Heart right ventricle (tissue), 16 donors: ENCODE data around the gene PCBD1. TPM values are rescaled to one million over a fixed set of nuclear protein-coding genes. Genes with fewer than 3 reads are reported as not detected.

Experiments
- ATAC-seq, 8 donors: fragments of 200-7000 bp; cut with Tn5 transposase; one replicate each; pipeline ENCODE4 v1.9.1; 2020; ENCODE audit warnings: mild to moderate bottlenecking in 8 of 8, moderate library complexity in 8 of 8, moderate number of reproducible peaks in 1 of 8
- DNase-seq, 2 donors: peaks; one replicate each; pipeline ENCODE4 v3.0.0-alpha.2; 2020
- H3K27ac ChIP-seq, 10 donors: fragments of 200-600 bp; sonication (generic) in 2 of 10; one replicate each; pipeline versions ENCODE4 v1.5.0 to v1.8.0; 2020 to 2022; ENCODE audit warnings: mild to moderate bottlenecking in 3 of 10
- H3K27me3 ChIP-seq, 7 donors: fragments of 200-600 bp; one replicate each; pipeline ENCODE4 v1.8.0; 2021 to 2022; ENCODE audit warnings: mild to moderate bottlenecking in 2 of 7
- H3K36me3 ChIP-seq, 9 donors: fragments of 200-600 bp; sonication (generic) in 1 of 9; one replicate each; pipeline versions ENCODE4 v1.5.0 to v1.8.0; 2020 to 2022; ENCODE audit warnings: mild to moderate bottlenecking in 2 of 9
- H3K4me1 ChIP-seq, 9 donors: fragments of 200-600 bp; sonication (generic) in 1 of 9; one replicate each; pipeline versions ENCODE4 v1.5.0 to v1.8.0; 2020 to 2022; ENCODE audit warnings: mild to moderate bottlenecking in 4 of 9
- H3K4me3 ChIP-seq, 10 donors: fragments of 200-600 bp; sonication (generic) in 2 of 10; one replicate each; pipeline versions ENCODE4 v1.5.0 to v1.8.0; 2020 to 2022; ENCODE audit warnings: mild to moderate bottlenecking in 7 of 10, moderate library complexity in 2 of 10
- H3K9me3 ChIP-seq, 11 donors: fragments of 200-600 bp in 10 of 11; sonication (generic) in 2 of 11; one replicate each; pipeline versions ENCODE4 v1.5.0 to v1.8.0; 2013 to 2022; ENCODE audit warnings: mild to moderate bottlenecking in 2 of 11, control low read depth in 1 of 11, moderate library complexity in 1 of 11
- WGBS, 2 donors: extraction: QIAGEN DNeasy Blood & Tissue Kit; methylation state at CpG; one replicate each; pipeline ENCODE4 v1.1.7; 2013; ENCODE audit warnings: inconsistent platforms in 1 of 2; 5-methylcytosine and 5-hydroxymethylcytosine counted together
- intact Hi-C, 10 donors: fragments of 100-400 bp; cut with DNase I; formaldehyde crosslinking; loops; one replicate each; pipeline versions ENCODE4 v1.11.1 to v1.14.2; 2022
- polyA plus RNA-seq, 2 donors: library from polyadenylated mRNA; stranded (reverse); fragments of 200-250 nt; gene quantifications; one replicate each; pipeline ENCODE4 v1.2.3, GENCODE V29; 2013
- total RNA-seq, 10 donors: library from RNA; stranded (reverse); fragmentation: NEBNext Ultra II Directional in 3 of 10; extraction: Animal tissue kit (Norgen Biotek cat#: 25700) in 3 of 10; gene quantifications; one replicate each; pipeline versions ENCODE4 v1.2.1 to v1.2.4, GENCODE V29; 2021 to 2023
- TF ChIP-seq, protein P1 (sequence below), 9 donors: fragments of 200-600 bp; sonication (generic) in 2 of 9; IDR thresholded peaks; one replicate each; pipeline versions ENCODE4 v1.5.0 to v1.8.0; 2021 to 2022; ENCODE audit warnings: antibody characterized with exemption in 9 of 9, mild to moderate bottlenecking in 5 of 9, moderate library complexity in 1 of 9
- donor health status: Arrhythmogenic right ventricular cardiomyopathy.
- donor health status: ischemic (EF 13 %, LVEDD 7.1; RV severe dilation, severe dysfunction).
- donor health status: healthy with polysubstance abuse.
- donor health status: DM: no; HTN: yes; CAD: no.
- donor health status: DM: no; HTN: no; CAD: no.
- donor health status: ischemic (EF 25% LVEDD 6.9; RV normal size, moderate dysfunction).
- donor health status: ischemic (EF 25% LVEDD 5.7; RV mildly dilated, moderate dysfunction).
- donor health status: healthy.
- donor health status: DM: yes; HTN: yes; CAD: no.
- donor health status: Ischemic cardiomyopathy.
- donor health status: ischemic (EF 35%, LVEDD 5.7; RV mildly dilated, moderate dysfunction).
- donor health status: nonischemic (EF 11% LVEDD 7.7; RV severe dilation, severe dysfunction).
- donor health status: DM: yes; HTN: yes; CAD: no.
- donor health status: PGD.
- donor health status: ischemic (EF 29% LVEDD 5.4; RV normal size, mild dysfunction).
- donor health status: nonischemic (EF 23%, LVEDD 6.1; RV moderate dilation, normal function).

Gene PCBD1
- total and polyA plus RNA-seq, 12 donors, result 116 to 179 (median 141) TPM

DNA sequence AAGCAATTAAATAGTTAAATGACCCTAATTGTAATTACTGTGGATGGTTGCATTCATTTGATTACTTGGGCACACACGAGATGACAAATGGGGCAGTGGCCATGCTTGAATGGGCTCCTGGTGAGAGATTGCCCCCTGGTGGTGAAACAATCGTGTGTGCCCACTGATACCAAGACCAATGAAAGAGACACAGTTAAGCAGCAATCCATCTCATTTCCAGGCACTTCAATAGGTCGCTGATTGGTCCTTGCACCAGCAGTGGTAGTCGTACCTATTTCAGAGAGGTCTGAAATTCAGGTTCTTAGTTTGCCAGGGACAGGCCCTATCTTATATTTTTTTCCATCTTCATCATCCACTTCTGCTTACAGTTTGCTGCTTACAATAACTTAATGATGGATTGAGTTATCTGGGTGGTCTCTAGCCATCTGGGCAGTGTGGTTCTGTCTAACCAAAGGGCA lies 8.3 kb downstream of the PCBD1 start:
- TF ChIP-seq, protein P1, sequence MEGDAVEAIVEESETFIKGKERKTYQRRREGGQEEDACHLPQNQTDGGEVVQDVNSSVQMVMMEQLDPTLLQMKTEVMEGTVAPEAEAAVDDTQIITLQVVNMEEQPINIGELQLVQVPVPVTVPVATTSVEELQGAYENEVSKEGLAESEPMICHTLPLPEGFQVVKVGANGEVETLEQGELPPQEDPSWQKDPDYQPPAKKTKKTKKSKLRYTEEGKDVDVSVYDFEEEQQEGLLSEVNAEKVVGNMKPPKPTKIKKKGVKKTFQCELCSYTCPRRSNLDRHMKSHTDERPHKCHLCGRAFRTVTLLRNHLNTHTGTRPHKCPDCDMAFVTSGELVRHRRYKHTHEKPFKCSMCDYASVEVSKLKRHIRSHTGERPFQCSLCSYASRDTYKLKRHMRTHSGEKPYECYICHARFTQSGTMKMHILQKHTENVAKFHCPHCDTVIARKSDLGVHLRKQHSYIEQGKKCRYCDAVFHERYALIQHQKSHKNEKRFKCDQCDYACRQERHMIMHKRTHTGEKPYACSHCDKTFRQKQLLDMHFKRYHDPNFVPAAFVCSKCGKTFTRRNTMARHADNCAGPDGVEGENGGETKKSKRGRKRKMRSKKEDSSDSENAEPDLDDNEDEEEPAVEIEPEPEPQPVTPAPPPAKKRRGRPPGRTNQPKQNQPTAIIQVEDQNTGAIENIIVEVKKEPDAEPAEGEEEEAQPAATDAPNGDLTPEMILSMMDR (IDR thresholded peaks at IDR 0.05), result peak; percentile 77 to 96 (median 93)
- Histone ChIP-seq H3K4me1 (peaks cover 0 to 9% (median 0%) of the 10 kb centered on the region in 9 donors), H3K36me3 (peaks cover 0 to 80% (median 15%) of the 10 kb centered on the region in 9 donors), H3K9me3 (no peaks in the 10 kb centered on the region), H3K27ac (no peak overlapping the region), H3K4me3 (no peak overlapping the region), H3K27me3 (no peaks in the 10 kb centered on the region)
- intact Hi-C loops, result loop anchor here in 8 of 10 donors (1.0 to 10.0 kb wide), 13 partner anchors 63 to 435 kb away; partner anchors contain the start of genes SGPL1 (in 3 of the 8) and NODAL (in 1 of the 8)
- ATAC-seq (peak; percentile 70 to 86 (median 79)), DNase-seq (peak; percentile 55 to 83)
- WGBS, 2 donors, result 9 to 12% methylated on average over 4 of the region's 4 CpGs

GRCh38 chr10:70879207-70879606 lies 9.2 kb downstream of the PCBD1 start:
- no peak overlapping the region for H3K4me3 ChIP-seq
- WGBS, 2 donors, result 48 to 94% methylated on average over 1 of the region's 1 CpG
- H3K36me3 ChIP-seq, result peaks cover 0 to 77% (median 15%) of the 10 kb centered on the region in 9 donors
- no peak for ATAC-seq
- H3K27ac ChIP-seq, result no peak overlapping the region
- H3K27me3 ChIP-seq, result no peaks in the 10 kb centered on the region
- TF ChIP-seq, protein P1 (IDR thresholded peaks at IDR 0.05), result no peak
- no peaks in the 10 kb centered on the region for H3K9me3 ChIP-seq
- no peak for DNase-seq
- intact Hi-C loops, result loop anchor here in 6 of 10 donors (2.0 to 10.0 kb wide), 7 partner anchors 62 to 654 kb away; partner anchors contain the start of gene SGPL1 (in 2 of the 6)
- H3K4me1 ChIP-seq, result peaks cover 0 to 9% (median 0%) of the 10 kb centered on the region in 9 donors

DNA sequence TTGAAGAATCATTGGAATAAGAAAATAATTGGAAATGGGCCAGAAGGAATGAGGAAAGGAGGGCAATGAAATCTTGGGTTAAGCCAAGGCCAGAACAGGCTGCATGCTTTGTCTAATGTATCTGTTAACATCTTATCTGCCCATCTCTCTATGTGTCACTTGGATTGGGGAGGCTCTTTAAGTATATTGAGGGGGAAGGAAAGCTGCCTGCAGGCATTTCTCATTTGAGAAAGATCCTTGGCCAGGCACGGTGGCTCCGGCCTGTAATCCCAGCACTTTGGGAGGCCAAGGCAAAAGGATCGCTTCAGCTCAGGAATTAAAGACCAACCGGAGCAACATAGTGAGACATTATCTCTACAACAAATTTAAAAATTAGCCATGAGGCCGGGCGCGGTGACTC lies 14.3 kb downstream of the PCBD1 start:
- H3K9me3 ChIP-seq, result no peaks in the 10 kb centered on the region
- no peak overlapping the region for H3K4me3 ChIP-seq
- 83 to 92% methylated on average over 7 of the region's 7 CpGs for WGBS, 2 donors
- no peak overlapping the region for H3K27ac ChIP-seq
- TF ChIP-seq, protein P1 (IDR thresholded peaks at IDR 0.05), result no peak
- peaks cover 0 to 7% (median 0%) of the 10 kb centered on the region in 9 donors for H3K4me1 ChIP-seq
- peaks cover 0 to 96% (median 9%) of the 10 kb centered on the region in 9 donors for H3K36me3 ChIP-seq
- ATAC-seq, result no peak
- no peaks in the 10 kb centered on the region for H3K27me3 ChIP-seq
- intact Hi-C loops, result loop anchor here in 2 of 10 donors (10.0 kb wide), 2 partner anchors 419 to 649 kb away; no protein-coding TSS in a partner anchor
- DNase-seq, result no peak

DNA sequence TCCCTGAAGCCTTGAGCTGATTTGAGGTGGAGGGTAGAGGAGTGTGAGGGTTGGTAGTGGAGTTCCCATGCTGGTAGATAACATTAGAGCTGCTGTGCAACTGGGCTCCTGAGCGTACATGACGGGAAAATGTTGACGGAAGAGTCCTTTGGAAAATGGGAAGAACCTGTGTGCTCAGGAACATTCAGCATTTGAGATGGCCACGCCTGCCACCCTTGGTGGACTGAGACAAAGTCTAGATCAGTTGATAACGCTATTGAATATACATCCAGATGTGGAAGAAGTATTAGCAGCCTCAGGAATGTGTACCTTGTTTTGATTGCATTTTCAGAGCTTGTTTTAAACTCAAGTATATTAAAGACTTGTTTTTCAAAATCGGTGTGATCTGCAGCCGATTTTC lies 16.1 kb downstream of the PCBD1 start:
- no peaks in the 10 kb centered on the region for H3K27me3 ChIP-seq
- intact Hi-C loops, result loop anchor here in 2 of 10 donors (10.0 kb wide), 2 partner anchors 417 to 647 kb away; no protein-coding TSS in a partner anchor
- H3K27ac ChIP-seq, result no peak overlapping the region
- 95 to 98% methylated on average over 7 of the region's 7 CpGs for WGBS, 2 donors
- no peak overlapping the region for H3K4me3 ChIP-seq
- peaks cover 0 to 92% (median 14%) of the 10 kb centered on the region in 9 donors for H3K36me3 ChIP-seq
- no peaks in the 10 kb centered on the region for H3K9me3 ChIP-seq
- TF ChIP-seq, protein P1 (IDR thresholded peaks at IDR 0.05), result no peak
- H3K4me1 ChIP-seq, result peaks cover 0 to 7% (median 0%) of the 10 kb centered on the region in 9 donors
- DNase-seq (no peak), ATAC-seq (no peak)
